GM18870 (cell line): ENCODE data around the gene COL3A1.

Source experiments
- ATAC-seq: cut with Tn5 transposase; IDR thresholded peaks from one replicate; pipeline ENCODE4 v1.9.1; 2021; ENCODE audit warnings: moderate library complexity; ENCODE audit not compliant: unreplicated experiment

Gene COL3A1

DNA sequence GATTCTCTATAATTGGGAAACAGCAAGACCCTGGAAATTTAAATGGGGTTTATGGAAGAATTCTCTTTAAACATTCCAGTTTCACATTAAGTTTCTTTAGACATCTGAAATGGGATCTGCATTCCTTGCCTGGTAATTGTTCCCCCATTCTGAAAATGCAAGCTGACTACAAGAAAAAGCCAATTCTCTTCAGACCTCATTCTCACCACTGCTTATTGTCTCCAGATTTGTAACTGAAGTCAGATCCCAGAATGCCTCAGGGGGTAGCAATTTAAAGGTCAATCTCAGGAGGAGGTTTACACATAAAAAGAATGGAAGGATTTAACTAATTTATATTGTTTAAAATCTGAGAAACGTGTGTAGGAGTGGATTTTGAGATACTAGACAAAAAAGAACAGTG lies 41.2 kb downstream of the COL3A1 start:
- ATAC-seq = no peak

DNA sequence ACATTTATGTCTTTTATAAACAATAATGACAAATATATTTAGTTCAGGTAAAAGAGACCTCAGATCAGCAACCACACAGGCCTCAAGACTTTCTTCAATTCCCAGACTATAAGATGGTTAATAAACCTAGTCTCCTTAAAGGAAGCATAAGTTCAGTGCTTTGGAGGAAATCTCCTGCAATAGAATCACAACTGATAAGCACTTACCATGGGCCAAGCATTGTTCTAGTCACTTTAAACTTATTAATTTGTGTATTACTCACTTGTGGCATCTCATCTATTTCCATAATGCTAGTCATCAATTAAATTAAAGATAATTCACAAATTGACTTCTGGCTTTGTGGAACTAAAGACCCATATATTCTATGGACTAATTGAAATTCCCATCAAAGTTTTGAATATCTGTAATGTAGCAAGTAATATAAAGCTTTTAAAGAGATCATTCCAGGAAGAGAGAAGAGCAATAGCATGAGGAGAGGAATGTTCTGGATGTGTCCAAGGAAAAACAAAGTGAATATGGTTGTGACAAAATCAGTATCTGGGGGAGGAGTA lies 42.2 kb downstream of the COL3A1 start:
- ATAC-seq = no peak

DNA sequence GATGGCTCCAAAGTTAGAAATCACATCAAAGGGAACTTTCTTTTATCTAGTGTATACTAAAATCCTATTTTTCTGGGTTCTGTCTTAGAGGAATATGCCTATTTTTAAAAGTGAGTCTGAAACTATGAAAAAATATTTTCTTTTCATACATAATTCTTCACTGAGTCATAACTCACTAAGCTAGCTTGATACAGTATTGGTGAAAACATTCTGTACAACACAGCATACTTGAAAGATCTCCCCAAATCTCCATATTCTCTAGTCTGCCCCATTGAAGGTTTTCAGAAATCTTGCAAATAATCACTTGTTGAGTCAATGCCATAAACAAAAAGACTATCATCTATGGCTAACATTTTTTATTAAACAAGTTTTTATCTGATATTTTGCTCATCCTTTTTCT lies 44.5 kb downstream of the COL3A1 start:
- no peak for ATAC-seq

DNA sequence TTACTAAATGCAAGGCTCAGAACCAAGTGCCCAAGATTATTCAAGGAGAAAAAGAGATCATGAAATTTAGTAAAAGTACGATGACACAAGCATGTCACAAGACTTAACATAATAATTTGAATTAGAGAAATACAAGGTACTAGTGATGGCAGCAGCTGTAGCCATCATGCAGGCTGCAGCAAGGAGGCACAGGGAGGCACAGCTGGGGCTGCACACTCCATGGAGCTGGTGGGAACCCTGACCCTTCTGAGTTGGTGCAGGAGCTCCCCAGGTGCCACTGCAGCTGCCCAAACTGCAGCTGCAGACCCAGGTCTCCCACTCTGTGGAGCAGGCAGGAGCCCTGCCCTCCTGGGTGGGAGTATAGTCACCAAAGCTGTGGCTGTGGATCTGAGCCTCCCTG lies 46.0 kb downstream of the COL3A1 start:
- ATAC-seq = no peak

DNA sequence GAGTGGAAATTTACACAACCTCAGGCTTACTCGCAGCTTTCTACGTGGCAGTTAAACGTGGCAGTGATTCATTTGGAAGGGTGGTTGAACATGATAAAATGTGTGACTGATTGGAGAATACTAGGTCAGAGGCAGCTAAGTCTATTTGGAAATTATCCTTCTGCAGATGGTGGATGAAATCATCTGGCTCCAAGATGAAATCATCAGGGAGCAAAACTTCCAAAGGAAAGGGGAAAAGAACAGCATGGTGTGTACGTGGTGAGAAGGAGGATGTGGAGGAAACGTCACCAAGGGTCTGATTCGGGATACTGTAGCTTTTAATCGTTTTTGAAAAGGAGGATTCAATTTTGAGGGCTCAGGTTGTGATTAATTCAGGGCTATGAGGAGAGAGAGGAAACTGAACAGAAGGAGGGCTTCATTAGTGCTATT lies 47.9 kb downstream of the COL3A1 start:
- ATAC-seq = no peak

DNA sequence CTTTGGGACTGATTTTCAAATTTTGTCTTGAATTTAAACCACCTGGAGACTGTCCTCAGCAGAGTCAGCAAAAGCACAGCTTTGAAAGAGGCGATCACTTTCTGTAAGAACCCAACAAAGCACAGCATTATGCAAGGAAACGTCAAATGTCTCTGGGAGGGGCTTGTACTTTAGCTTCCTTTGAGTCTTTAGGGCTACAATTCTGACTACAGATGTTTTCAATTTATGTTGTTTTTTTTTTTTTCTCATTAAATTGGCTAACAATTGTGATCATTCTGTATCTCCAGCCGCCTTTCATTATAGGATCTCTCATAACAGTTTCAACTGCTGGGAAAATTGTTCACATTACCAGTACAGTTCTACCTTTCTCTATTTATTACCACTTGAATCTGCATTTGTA lies 48.3 kb downstream of the COL3A1 start:
- no peak for ATAC-seq

DNA sequence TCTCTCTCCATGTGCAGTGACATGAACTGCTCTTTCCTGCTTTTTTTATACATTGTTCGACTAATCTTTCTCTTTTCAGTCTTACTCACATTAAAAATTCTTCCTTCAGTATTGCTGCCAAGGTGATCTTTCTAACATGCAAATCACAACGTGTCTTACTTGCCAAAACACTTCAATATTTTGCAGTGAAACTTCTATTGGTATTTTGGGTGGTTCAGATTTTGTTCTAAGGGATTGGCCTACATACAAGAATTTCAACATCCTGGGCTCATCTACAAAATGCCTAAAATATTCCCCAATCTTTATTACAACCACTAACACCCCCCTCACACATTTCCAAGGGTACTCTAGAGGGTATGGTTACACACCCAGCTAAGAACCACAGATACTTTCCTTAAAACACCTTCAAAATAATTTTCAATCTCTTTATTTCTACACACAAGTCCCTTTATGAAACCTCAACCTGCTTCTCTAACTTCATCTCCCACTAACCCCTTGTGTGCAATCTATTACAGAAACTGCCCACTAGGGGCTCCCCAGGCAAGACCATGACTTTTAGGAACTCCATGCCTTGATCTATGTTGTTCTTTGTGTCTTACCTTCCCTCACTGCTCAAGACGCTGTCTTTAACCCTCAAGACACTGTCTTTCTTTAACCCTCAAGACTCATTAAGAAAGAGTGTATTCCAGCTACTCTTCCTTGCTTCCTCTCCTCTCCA lies 50.9 kb downstream of the COL3A1 start:
- ATAC-seq = peak; percentile 75

DNA sequence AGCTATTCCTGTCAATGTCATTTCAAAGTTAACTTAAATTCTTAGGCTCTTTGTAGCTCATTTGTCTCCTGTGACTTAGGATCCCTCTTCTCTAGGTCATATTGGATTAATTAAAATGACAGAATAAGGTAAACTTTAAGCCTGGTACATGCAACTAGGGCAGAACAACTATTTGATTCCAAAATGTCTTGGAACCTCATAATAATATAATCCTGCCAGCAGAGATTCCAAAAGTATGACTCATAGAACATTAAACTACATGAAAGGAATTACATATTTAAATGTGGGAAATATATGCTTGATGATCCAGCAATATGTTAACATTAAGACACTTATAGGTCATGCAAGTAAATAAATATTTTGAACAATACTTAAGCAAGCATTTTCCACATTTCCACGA lies 63.3 kb downstream of the COL3A1 start:
- no peak for ATAC-seq

DNA sequence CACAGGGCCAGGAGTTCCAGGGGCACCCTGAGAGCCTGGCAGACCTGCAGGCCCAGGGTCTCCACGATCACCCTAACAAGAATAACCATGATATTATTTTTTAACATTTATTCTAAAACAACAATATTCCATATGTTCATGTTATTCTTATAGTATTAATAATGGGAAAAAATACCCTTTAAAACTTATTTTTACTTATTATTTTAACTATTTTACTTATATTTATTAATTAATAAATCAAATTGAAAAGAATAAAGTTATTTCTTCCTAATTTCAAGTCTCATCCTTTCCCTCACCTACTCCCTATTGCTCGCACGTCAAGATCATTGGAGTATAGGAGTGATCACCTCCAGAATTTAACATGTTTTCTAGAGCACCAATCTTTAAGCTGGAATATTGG lies 71.7 kb downstream of the COL3A1 start:
- no peak for ATAC-seq

DNA sequence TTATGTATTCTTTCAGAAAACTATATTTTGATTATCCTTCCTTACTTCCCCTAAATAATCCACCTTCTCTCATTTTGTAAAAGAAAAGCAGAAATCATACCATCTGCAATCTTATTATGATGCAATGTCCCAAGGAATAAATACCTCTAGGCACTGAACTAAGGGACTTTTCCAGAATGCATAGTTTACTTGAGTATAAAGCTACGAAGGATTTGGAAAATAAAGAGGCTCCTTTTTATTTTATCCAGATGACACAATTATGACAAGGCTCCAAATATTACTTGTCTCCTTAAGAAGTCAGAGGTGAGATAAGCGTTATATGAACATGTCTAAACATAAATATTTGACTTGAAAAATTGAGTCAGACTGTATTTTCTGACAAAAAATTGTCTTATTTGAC lies 72.1 kb downstream of the COL3A1 start:
- no peak for ATAC-seq

DNA sequence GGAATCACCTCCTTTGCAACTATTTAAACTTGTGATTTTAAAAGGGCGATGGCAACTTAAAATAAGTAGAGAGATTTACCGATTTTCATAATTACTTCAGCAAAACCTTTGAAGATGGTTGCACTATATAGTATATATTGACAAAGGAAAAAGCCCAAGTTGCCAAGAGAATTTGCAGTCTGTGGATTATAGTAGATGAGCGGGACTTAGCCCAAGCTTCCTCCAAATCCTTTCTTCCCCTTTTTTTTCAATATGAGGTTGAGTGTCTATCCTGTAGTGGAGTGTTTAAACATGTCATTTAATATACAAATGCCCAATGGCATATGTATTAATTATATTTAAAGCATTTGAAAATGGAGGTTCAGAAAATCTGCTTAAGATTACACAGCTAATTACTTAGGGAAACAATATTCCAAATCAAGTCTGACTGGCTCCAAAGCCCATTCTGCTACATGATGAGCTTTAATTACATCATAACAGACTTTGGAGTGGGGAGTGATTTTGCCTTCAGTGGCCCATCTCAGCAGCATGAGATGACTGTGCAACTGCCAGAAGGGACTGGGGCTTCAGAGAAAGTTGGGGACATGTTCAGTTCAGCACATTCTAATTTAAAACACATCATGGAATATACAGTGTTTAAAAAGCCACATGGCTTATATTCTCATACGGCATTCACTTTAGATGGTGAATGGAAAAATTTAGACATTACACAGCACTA lies 73.2 kb downstream of the COL3A1 start:
- ATAC-seq = no peak

DNA sequence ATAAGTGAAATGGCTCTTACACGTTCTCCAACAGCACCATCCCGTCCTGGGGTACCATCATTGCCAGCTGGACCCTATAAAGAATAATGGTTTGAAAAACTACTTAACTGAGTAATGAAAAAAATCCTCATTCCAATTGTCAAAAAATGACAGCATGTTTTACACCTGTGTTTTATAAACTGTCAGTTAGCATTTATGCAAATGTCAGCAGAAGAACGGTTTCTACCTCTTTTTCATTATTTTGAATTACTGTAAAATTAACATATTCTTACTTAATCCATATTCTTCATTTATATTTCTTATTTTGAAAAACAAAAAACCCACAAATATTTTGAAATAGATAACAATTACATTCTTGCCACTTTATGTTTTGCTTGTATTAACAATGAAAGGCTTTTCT lies 74.0 kb downstream of the COL3A1 start:
- no peak for ATAC-seq

DNA sequence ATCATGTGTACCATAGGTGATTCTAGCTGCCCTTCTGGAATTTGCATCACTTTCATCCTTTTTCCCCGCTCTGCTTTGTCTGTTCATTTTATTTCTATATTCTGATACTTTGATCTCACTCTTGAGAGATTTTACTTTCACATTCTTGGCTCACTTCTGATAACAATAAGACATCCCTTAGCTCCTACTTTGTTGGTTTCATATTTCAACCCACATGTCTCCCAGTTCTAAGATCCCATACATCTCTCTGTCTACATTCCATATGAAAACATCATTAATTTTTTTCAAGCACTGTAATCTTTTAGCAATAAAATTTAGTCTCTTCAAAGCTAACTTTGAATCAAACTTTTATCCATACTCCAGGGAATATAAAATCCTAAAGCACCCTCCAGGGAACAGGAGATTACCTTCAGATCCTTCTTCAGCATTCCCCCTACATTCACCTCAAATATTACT lies 75.6 kb downstream of the COL3A1 start:
- no peak for ATAC-seq

DNA sequence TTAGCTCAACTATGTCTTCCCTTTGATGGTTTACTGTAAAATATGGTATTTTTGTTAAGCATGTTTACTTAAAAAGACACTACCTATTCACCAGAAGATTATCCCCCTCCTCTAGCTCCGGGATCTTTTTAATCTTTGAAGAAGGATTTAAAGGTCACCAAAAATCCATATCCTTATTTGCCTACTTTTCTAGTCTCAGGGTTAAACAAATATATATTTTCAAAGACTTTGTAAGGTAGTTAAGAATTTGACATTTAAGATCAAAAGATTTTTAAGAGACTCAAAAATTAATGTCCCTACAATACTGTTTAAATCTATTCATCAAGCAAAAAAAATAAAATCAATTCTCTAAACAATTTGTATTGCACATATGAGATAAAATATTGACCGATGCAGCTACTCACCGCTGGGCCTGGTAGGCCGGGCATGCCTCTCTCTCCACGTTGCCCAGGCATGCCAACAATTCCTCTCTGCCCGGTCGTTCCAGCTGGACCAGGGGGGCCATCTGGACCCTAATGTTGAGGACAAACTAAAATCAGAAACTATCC lies 76.1 kb downstream of the COL3A1 start:
- ATAC-seq = no peak

DNA sequence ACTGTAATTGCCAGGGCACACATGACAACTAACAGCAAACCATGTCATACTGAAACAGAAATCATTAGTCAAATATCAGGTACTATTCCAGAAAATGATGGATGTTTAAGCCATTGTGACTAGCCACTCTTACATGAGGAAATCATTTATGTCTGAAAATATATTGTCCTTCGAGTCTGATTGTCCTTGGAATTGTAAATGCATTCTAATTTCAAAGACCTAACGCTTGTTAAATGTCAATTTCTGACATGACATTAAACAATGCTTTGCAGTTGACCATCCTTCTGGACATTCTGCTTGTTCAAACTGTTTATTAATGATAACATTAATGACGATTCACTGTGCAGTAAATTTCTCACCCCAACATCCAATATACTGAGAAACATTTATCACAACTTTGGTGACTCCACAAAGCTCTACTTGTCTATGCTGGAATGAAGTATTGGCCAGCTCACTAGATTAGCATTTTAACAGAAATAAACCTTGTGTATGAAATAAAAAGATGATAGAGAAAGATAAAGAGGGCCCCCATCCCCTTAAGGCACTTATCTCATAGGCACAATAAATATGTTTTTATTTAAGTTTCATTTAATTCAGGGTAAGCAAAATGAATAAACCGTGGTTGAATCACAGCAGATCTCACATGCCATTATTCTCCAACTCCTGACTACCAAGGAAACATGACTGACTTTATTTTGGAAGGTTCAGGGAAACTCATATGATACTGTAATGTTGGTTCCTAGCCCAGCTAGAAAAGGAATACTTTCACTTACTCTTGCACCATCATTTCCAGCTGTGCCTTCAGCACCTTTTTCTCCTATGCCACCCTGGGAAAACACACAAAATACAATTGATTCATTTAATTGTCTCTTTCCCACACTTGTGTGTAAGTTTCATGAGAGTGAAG lies 82.3 kb downstream of the COL3A1 start:
- no peak for ATAC-seq

DNA sequence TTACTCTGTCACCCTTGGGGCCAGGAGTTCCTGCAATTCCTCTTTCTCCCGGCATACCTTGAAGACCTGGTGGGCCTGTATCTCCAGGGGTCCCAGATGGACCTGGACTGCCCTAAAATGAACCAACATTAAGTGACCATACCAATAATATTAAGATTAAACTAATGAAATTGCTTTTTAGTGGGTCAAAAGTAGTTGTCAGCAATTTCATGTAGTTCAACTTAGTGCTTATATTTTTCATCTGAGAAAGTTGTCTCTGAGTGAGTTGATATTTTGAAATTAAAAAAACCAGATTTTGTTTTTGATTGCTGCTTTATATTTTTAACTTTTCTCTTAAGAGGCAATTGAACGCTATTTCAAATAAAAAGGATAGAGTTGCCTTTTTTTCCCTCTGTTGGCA lies 83.1 kb downstream of the COL3A1 start:
- ATAC-seq = no peak

DNA sequence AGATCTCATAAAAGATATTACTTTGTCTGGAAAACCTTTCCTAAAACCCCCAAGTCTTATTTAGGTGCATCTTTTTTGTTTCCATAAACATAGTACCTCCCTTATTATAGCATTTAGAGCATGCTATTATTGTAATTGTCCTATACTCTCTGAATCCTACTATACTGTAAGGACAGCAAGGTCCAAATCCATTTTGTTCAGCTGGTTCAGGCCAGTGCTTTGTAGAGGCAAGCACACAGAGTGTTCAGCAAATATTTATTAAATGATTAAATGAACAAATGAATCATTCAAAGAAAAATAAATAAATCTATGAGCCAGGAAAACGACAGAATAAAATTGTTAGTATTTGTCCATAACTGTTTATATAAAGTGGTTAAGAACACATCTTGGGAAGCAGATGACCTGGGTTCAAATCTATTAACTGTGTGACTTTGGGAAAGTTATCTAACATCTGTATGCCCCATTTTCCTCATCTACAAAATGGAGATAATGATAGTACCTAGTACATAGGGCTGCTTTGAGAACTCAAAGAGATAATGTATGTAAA lies 86.0 kb downstream of the COL3A1 start:
- ATAC-seq = no peak
